Measurements from ENCODE around the gene KRT27.
"Not testable (repeated sequence)": the region's sequence is repeated elsewhere in the genome, so short reads cannot be mapped to it uniquely, and the experiment has no call there.

Gene KRT27

GRCh38 chr17:40755231-40755630 is 27.1 kb downstream of the KRT27 start, which contains the start of gene KRT25:
Gene KRT25, minus strand, starts transcription at chr17:40755331. Its CDS starts 60 bp downstream, at chr17:40755271.
- no peak for DNase-seq (ENCODE audit: low spot score)

DNA sequence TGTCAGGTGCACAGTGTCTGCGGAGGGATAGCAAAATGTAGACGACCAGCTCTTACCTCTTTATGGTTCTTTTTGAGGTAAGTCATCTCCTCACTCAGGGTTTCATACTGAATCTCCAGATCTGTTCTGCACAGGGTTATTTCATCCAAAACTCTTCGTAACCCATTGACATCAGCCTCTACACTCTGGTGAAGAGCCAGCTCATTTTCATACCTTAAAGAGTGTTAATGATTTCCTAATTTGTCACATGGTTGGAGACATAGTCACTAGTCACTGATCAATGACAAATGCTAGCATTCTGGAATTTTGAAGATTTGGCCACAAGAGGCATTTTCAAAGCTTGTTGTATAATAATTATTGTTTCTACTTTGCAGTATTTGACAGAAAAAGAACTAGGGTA is 28.5 kb downstream of the KRT27 start:
- DNase-seq (ENCODE audit: low spot score): no peak

DNA sequence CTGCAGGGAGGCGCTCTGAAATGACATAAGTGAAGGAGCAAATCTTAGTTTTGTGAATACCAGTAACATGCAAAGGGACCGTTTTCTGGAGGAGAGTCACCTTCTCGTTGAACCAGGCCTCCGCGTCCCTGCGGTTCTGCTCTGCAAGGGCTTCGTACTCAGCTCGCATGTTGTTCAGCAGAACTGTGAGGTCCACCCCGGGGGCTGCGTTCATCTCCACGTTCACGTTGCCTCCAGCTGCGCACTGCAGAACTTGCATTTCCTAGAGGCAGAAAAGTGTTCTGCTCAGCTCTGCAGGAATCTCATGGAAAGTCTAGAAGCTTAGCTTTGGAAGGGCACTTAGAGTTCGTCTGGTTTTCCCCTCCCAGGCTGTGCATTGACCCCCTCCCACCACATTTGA is 31.3 kb downstream of the KRT27 start:
- no peak for DNase-seq (ENCODE audit: low spot score)

DNA sequence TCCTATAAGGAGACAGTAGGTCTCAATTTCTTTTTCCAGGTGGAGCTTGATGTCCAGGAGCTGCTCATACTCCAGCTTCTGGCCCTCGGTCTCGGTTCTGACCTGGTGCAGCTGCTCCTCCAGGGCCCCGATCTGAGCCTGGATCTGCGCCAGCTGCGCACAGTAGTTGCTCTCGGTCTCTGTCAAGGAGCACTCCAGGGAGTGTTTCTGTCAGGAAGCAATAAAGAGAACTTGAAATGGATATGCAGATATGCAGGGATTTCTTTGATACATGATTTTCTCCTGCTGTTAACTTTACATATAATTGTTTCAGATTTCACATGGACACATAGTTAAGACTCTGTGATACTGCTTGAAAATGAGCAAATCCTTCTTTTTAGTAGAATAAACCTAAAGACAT is 32.0 kb downstream of the KRT27 start:
- DNase-seq (ENCODE audit: low spot score): no peak

- not testable (repeated sequence) for DNase-seq (ENCODE audit: low spot score)
These were observed 33.7 kb downstream of the KRT27 start for GRCh38 chr17:40748666-40749065.

DNA sequence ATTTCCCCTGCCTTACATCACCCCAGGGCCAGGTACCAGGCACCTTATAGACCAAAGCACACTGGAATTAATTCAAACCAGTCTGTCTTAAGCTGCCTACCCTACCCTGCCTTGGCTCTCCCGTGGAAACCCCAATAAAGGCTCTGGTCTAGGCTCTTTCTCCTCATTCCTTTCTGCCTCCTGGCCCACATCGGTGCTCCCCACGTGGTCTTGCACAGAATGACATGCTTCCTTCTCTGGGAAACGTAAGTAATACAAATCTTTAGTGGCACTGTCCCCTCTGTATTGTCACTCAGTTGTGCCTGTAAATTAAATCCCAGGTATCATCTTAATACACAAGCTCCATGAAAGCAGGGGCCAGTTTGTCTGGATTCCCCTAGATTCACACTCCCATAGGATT is 43.8 kb downstream of the KRT27 start:
- DNase-seq (ENCODE audit: low spot score): no peak

GRCh38 chr17:40735016-40735415 is 47.3 kb downstream of the KRT27 start:
- DNase-seq (ENCODE audit: low spot score): no peak

DNA sequence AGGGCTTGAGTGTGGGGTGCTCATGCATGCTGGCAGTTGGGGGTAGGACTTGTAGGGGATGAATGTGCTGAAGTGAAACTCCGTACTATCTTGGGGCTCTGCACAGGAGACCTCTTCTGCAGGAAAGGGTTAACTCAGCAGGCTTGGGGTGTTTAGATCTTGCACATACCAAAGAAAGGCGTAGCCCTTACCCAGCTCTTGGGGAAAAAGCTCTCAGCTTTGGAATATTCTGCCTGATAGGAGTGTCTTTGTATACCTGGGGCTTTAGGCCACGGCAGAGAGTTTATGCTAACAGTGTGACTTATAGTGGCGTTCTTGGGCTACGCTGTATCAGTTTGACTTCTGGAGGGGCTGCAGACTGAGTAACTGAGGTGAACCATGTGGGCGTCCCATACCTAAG is 48.3 kb downstream of the KRT27 start:
- DNase-seq (ENCODE audit: low spot score): no peak

DNA sequence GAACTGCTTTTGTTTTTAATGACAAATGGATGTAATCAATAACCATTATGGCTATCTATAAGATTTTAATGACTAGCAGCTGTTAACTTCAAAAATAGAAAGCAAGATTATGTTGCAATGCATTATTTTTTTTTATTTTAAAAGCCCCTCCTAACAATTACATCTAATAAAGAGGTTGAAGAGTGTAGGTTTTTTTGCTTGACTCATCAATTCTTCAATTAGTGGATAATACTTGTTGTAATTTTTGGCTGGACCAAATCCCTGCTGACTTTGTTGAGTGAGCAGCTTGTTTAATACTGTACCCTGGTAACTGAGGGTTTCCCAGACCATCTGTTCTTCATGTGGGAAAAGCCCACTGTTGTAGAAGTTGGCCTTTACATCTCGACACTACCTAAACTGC is 51.4 kb downstream of the KRT27 start:
- DNase-seq (ENCODE audit: low spot score): no peak

- no peak for DNase-seq (ENCODE audit: low spot score)
These were observed 54.7 kb downstream of the KRT27 start for GRCh38 chr17:40727447-40728231.

DNA sequence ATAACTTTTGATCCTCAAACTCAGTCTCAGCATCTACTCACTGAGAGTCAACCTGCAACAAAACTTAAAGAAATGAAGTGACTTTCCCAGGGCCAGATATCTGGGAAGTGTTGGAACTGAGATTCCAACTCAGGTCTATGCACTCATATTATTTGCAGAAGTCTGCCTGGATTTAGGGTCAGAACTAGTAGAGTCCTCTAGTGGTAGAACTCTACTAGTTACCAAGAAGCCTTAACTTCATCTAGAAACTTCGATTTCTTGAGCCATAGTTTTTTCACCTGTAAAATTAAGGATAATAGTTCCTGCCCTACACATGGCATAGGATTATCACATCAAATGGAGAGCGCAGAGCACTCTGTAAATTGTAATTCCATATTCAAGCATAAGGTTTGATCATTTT is 55.4 kb downstream of the KRT27 start:
- DNase-seq (ENCODE audit: low spot score): no peak

Measured in GM03348 (cell line).